SK-N-DZ (cell line): ENCODE results near the gene JMY. TPM values are rescaled to one million over a fixed set of nuclear protein-coding genes. Genes with fewer than 3 reads are reported as not detected.

Source experiments
- DNase-seq: peaks from one replicate; pipeline ENCODE4 v3.0.0-alpha.2; 2015; ENCODE audit warnings: low spot score
- polyA plus RNA-seq, 2 experiments: library from polyadenylated mRNA; depleted of rRNA; stranded (reverse); fragments of >200 nt; gene quantifications; 2 replicates each; pipeline ENCODE4 v1.2.3, GENCODE V29; 2014

The JMY gene
- polyA plus RNA-seq (2014; cell fraction: cytosol; rRNA removed), result 7.1 and 8.2 TPM in 2 replicates
- polyA plus RNA-seq (2014; cell fraction: nucleus; rRNA removed), result 11.5 and 12.4 TPM in 2 replicates

GRCh38 chr5:79235634-79236361 lies at the start of gene JMY:
JMY (plus strand) TSS chr5:79236131; CDS start chr5:79236651, 520 bp downstream.
- DNase-seq, result peak; percentile 83

GRCh38 chr5:79186455-79186854 lies 49.5 kb upstream of the JMY start:
- DNase-seq, result peak; percentile 83

DNA sequence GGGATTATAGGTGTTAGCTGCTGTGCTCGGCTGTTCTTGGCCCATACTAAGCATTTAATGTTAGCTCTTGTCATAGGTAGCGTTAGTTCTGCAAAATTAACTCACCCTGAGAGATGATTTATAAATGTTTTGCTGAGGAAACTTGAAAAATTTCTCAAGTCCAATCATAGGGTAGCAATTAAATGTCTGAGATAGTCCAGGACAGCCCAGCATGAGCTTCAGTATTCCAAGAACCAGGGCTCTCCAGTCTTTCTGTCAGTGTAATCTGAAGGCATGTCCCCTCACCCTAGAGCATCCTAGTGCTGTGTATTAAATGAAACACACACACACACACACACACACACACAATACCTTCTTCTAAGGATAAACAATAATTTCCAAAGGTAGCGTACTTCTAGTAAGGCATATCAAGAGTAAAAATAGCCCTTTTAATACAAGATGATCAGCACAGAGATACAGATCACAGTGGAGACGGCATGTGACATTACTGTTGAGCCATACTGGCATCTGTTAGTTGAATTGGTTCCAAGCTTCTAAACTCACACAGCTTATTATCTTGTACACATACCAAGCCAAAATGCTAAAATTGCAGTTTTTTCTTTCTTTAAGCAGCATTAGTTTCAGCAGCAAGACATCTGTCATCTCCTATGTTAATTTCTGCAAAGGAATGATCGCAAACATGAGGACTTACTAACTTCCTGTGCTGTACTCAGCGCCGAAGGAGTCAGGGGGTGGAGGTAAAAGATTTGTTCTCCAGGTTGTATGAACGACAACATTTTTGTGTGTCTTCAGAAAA lies 46.3 kb upstream of the JMY start:
- peak; percentile 16 for DNase-seq

DNA sequence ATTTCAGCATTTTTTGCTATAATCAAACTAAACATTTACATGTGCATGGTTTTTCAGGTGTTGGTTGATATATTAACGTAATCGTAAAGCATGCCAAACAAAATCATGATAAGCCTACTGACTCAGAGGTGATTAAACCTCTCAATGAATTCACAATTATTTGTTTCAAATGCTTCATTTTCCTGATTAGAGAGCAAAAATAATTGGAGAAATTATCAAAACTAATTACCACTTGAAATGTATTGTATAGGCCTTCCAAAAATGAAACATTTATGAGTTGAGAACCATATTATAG lies 45.7 kb upstream of the JMY start:
- no peak for DNase-seq

DNA sequence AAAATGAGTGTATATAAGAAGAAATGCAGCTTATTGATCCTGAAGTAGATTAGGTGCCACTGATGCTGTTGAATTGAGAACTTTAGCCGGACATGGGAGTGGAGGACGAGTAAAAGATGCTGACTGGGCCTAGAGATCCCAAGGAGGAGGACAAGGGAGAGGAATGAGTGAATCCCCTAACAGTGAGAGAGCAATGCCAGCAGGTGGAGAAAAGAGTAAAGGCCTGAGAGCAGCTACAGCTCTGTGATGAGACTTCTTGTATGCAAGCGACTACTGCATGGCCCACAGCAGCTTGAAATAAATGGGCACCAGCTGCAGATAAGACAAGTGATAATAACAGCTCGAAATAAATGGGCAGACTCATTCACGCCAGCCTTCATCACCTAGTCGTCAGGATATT lies 44.5 kb upstream of the JMY start:
- peak; percentile 71 for DNase-seq

GRCh38 chr5:79193643-79194042 lies 42.3 kb upstream of the JMY start:
- no peak for DNase-seq

DNA sequence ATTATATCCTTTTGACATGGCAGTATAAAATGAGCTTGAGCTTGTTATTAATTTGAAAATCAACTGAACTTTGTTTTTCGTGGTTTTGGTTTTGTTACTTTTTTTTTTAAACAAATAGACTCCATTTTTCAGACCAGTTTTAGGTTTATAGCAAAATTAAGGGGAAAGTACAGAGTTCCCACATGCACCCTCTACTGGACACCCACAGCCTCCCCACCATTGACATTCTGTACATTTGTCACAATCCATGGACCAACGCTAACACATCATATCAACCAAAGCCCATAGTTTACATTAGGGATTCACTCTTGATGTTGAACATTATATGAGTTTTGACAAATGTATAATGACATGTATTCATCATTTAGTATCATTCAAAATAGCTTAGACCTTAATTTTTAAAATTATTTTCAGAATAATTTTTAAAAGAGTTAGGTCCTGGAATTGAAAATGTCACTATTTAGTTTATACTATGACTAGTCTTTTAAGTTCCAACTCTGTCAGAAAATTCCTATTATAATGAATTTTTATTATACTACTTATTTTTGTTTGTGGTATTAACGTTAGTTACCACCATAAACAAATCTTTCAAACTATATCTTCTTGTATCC lies 35.3 kb upstream of the JMY start:
- no peak for DNase-seq

- no peak for DNase-seq
Observed at GRCh38 chr5:79201206-79201605, 34.7 kb upstream of the JMY start.

DNA sequence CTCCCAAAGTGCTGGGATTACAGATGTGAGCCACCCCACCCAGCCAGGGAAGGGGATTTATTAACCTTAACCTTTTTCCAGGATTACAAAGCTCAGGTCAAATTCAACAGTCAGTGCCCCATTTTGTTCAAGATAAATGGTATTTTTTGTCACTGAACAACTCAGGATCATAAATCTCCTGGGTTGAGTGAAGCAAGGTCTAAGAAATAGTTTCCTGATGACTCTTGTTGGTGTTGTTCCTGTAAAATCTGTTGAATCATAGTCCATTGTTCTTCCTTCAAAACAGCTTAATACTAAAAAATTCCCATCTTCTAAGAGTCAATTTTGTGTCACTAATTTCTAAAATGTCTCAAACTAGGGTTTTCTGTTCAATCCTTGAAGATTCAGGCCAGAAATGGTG lies 33.9 kb upstream of the JMY start:
- no peak for DNase-seq

DNA sequence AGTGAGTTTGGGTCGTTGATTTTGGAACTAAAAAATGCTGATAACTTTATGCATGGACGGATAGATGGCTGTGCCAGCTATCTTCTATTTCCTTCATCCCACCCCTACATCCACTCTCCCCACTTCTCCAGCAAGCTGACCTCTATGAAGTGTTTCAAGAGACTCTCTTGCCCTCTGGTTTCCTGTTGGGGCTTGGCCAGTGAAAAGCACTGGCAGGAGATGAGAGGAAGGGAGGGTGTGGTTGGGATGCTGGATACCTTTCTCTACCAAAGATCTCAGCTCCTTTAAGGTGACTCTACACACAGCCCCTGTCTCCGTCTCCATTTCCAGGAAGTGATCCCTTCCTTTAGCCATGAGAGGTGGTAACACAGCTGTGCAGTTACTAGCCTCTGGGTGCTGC lies 30.0 kb upstream of the JMY start:
- DNase-seq, result no peak

GRCh38 chr5:79206541-79206940 lies 29.4 kb upstream of the JMY start:
- no peak for DNase-seq

DNA sequence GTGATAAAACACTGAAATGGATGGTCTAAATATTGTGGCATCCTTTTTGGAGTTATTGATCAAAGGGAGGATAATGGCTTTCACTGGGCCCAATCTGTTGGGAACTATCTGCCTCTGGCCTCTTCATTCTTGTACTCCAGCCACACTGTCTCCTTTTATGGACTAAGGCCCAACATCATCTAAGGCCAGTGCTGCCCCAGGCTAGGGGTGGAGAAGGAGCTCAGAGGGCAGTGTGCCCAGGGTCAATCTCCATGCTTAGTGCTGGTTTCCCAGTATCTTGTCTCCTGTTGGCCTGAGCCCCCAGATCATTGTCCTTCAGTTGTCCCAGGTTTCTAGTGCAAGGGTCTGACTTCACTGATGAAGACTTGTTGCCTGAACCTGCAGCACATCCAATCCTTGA lies 26.4 kb upstream of the JMY start:
- no peak for DNase-seq

DNA sequence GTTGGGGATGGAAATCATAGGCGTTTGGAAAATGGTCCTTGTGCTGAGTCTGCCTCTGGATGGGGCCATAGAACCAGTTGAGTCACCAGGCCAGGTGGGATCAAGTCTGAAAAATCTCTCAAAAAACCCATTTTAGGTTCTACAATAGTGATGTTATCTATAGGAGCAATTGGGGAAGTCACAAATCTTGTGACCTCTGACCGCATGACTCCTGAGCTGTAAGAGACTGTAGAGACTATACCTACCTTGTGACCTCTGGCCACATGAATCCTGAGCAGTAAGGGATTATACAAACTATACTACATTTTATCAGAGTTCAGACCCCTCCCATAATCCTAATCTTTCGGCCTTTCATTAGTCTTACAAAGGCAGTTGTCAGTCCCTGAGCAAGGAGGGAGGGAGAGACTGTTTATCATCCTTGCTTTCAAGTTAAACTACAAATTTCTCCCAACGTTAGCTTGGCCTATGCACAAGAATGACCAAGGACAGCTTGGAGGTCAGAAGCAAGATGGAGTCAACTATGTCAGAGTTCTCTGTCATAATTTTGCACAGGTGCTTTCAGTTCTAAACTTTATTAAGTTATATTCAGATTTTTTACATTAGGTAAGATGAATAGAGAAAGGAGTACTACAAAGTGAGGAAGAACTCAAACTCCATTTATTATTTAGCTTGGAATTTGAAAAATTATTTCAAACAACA lies 11.5 kb upstream of the JMY start:
- no peak for DNase-seq

DNA sequence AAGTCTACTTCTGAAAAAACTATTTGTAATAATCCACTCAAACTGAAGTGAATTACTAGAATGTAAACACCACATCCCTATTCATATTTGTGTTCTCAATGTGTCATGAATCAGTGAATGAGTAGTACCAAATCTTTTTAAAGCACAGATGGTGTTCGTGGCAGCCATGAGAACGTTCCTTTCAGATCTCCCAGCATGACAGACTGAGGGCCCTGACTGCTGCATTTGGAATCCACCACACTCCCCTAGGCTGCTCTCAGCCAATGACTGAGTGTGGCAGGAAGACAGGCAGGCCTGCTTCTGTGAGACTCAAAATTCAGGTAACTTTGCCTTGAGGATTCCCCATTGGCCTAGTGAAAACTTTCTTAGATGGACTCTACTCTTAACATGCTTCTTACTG lies 10.9 kb upstream of the JMY start:
- DNase-seq, result no peak

DNA sequence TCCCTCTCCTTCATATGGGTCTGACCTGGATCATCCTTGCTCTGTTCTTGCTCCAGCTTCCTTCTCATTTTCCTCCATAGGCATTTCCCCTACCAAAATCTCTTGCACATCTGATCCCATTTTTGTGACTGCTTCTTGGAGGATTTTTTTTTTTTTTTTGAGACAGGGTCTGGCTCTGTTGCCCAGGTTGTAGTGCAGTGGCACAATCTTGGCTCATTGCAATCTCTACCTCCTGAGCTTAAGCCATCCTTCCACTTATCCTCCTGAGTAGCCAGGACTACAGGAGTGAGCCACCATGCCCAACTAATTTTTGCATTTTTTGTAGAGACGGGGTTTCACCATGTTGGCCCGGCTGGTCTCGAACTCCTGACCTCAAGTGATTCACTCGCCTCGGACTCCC lies 10.5 kb upstream of the JMY start:
- no peak for DNase-seq

- DNase-seq, result no peak
Observed at GRCh38 chr5:79227484-79228025, 8.4 kb upstream of the JMY start.

GRCh38 chr5:79229357-79230174 lies 6.4 kb upstream of the JMY start:
- DNase-seq, result peak; percentile 13

DNA sequence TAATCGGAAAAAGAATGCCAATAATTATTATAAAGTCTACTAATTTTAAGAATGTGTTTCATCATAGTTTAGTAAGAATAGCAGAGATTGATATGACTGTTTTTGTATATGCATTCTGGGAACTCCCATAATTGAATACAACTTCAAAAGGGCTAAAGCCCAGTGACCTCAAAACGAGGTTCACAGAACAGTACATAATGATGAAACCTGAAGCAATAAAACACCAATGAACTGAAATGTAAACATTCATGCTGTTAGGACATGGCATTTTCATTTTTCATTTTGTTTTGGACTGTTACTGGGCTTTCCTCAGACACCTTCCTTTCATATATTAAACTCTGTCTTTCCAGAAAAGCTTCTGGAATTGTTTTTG lies 684 bp upstream of the JMY start:
- DNase-seq, result no peak

GRCh38 chr5:79236362-79236969 lies 535 bp downstream of the JMY start:
- peak; percentile 42 for DNase-seq

- peak; percentile 34 for DNase-seq
Observed at GRCh38 chr5:79236970-79237739, 1.2 kb downstream of the JMY start.
